Neuronal stem cell (in vitro differentiated cells): ENCODE data around the gene PADI1.
A peak's percentile ranks its signal among the peaks of the same experiment; 100 is the strongest.

ENCODE experiments used
- DNase-seq: peaks from one replicate; pipeline ENCODE4 v3.0.0-alpha.2; 2013; ENCODE audit warnings: low spot score
- H2AFZ ChIP-seq: one replicate; pipeline ENCODE4 v1.6.1; 2013; ENCODE audit warnings: mild to moderate bottlenecking, low read length, inconsistent platforms
- H2AK5ac ChIP-seq: 2 replicates; pipeline ENCODE4 v1.6.1; 2013; ENCODE audit warnings: low read depth, mild to moderate bottlenecking, inconsistent platforms, low read length, moderate library complexity, mixed read lengths
- H2BK120ac ChIP-seq: 2 replicates; pipeline ENCODE4 v1.6.1; 2013; ENCODE audit warnings: low read depth, mild to moderate bottlenecking, inconsistent platforms, low read length, moderate library complexity, mixed read lengths
- H2BK12ac ChIP-seq: one replicate; pipeline ENCODE4 v1.6.1; 2013; ENCODE audit warnings: low read length, inconsistent platforms
- H2BK15ac ChIP-seq: 2 replicates; pipeline ENCODE4 v1.6.1; 2013; ENCODE audit warnings: mild to moderate bottlenecking, low read length, inconsistent platforms, mixed read lengths
- H2BK5ac ChIP-seq: one replicate; pipeline ENCODE4 v1.6.1; 2013; ENCODE audit warnings: inconsistent platforms, mild to moderate bottlenecking, low read length, moderate library complexity
- H3K14ac ChIP-seq: one replicate; pipeline ENCODE4 v1.6.1; 2013; ENCODE audit warnings: low read length, inconsistent platforms
- H3K18ac ChIP-seq: 2 replicates; pipeline ENCODE4 v1.6.1; 2013; ENCODE audit warnings: low read length, inconsistent platforms
- H3K23ac ChIP-seq: 2 replicates; pipeline ENCODE4 v1.6.1; 2013; ENCODE audit warnings: low read depth, mild to moderate bottlenecking, mixed read lengths, low read length, inconsistent platforms; ENCODE audit not compliant: poor library complexity
- H3K27ac ChIP-seq: replicated peaks from 3 replicates; pipeline ENCODE4 v1.5.1; 2013; ENCODE audit warnings: low read length, inconsistent platforms
- H3K27me3 ChIP-seq, 3 experiments: 2 replicates each; pipeline ENCODE4 v1.6.1; 2013; ENCODE audit warnings: low read length in 3 of 3, mild to moderate bottlenecking in 2 of 3, inconsistent platforms in 1 of 3, low read depth in 1 of 3, mixed read lengths in 1 of 3, moderate library complexity in 1 of 3; ENCODE audit not compliant: control insufficient read depth in 3 of 3, insufficient read depth in 3 of 3
- H3K36me3 ChIP-seq, 2 donors: replicated peaks in 1 of 2; 2 replicates each; pipeline ENCODE4 v1.6.1; 2013; ENCODE audit warnings: low read length in 2 of 2; ENCODE audit not compliant: control insufficient read depth in 2 of 2, insufficient read depth in 2 of 2
- H3K4ac ChIP-seq: 2 replicates; pipeline ENCODE4 v1.6.1; 2013; ENCODE audit warnings: inconsistent platforms, mild to moderate bottlenecking, low read length, moderate library complexity
- H3K4me1 ChIP-seq, 2 donors: 1 replicate in 1 of 2; 2 replicates in 1 of 2; pipeline ENCODE4 v1.6.1; 2013; ENCODE audit warnings: low read length in 2 of 2, low read depth in 1 of 2; ENCODE audit not compliant: control insufficient read depth in 2 of 2, insufficient read depth in 1 of 2
- H3K4me2 ChIP-seq: one replicate; pipeline ENCODE4 v1.6.1; 2013; ENCODE audit warnings: mild to moderate bottlenecking, low read length, inconsistent platforms; ENCODE audit not compliant: insufficient read depth, poor library complexity, severe bottlenecking
- H3K4me3 ChIP-seq, 2 donors: 2 replicates each; pipeline ENCODE4 v1.5.1; 2013; ENCODE audit warnings: low read length in 2 of 2, mild to moderate bottlenecking in 2 of 2, inconsistent platforms in 1 of 2, moderate library complexity in 1 of 2
- H3K79me1 ChIP-seq: one replicate; pipeline ENCODE4 v1.6.1; 2013; ENCODE audit warnings: low read depth, mild to moderate bottlenecking, inconsistent platforms, low read length, moderate library complexity
- H3K9ac ChIP-seq: one replicate; pipeline ENCODE4 v1.6.1; 2013; ENCODE audit warnings: mild to moderate bottlenecking, low read depth, low read length, inconsistent platforms; ENCODE audit not compliant: poor library complexity
- H3K9me3 ChIP-seq, 2 donors: replicated peaks in 1 of 2; 2 replicates each; pipeline versions ENCODE3 to v1.6.1; 2013; ENCODE audit warnings: low read length in 2 of 2, mild to moderate bottlenecking in 2 of 2, inconsistent platforms in 1 of 2, low read depth in 1 of 2, mixed read lengths in 1 of 2, moderate library complexity in 1 of 2; ENCODE audit not compliant: control insufficient read depth in 2 of 2, insufficient read depth in 1 of 2
- H4K8ac ChIP-seq: one replicate; pipeline ENCODE4 v1.6.1; 2013; ENCODE audit warnings: low read depth, mild to moderate bottlenecking, inconsistent platforms, low read length, moderate library complexity
- H4K91ac ChIP-seq: one replicate; pipeline ENCODE4 v1.6.1; 2013; ENCODE audit warnings: low read length, low read depth, mild to moderate bottlenecking, inconsistent platforms; ENCODE audit not compliant: poor library complexity
- WGBS, 2 donors: extraction: QIAGEN DNeasy Blood & Tissue Kit; methylation state at CpG; one replicate each; pipeline ENCODE4 v1.1.7; 2013; ENCODE audit warnings: missing lambda C conversion rate in 2 of 2, mixed read lengths in 1 of 2; ENCODE audit not compliant: insufficient read length in 2 of 2, insufficient replicate concordance in 1 of 2; ENCODE audit errors: extremely low coverage in 2 of 2; 5-methylcytosine and 5-hydroxymethylcytosine counted together

The PADI1 gene

DNA sequence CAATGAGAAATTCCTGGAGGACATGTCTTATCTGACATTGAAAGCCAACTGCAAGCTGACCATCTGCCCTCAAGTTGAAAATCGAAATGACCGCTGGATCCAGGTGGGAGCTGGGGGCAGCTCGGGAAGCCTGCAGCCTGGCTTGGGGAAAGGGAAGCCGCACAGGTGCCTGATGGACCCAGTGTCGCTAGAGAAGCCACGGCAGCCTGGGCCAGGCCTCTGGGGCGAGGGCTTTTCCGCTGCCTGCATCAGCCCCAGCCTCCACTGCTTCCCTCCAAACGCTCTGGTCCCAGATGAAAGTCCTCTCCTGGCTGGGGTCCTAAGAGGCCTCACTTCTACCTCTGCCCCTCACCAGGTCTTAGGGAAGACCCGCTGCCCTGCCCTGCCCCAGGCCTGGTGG lies 25.2 kb downstream of the PADI1 start:
- Histone ChIP-seq H3K23ac (no peak overlapping the region), H2AK5ac (no peak overlapping the region), H2BK5ac (no peak overlapping the region), H2BK15ac (no peak overlapping the region), H3K4me2 (no peak overlapping the region), H3K9ac (no peak overlapping the region), H3K18ac (no peak overlapping the region), H3K27me3 (no peaks in the 10 kb centered on the region), H2BK120ac (no peak overlapping the region), H3K9me3 (no peaks in the 10 kb centered on the region), H4K8ac (no peak overlapping the region), H3K4me1 (no peaks in the 10 kb centered on the region), H3K36me3 (no peaks in the 10 kb centered on the region), H3K4me3 (no peak overlapping the region), H4K91ac (no peak overlapping the region), H3K79me1 (no peaks in the 10 kb centered on the region), H2AFZ (no peak overlapping the region), H3K27ac (no peak overlapping the region), H3K14ac (no peak overlapping the region), H3K4ac (no peak overlapping the region), H2BK12ac (no peak overlapping the region)
- no peak for DNase-seq
- no CpG with 5 or more reads among the region's 10 CpGs for WGBS, 2 donors

DNA sequence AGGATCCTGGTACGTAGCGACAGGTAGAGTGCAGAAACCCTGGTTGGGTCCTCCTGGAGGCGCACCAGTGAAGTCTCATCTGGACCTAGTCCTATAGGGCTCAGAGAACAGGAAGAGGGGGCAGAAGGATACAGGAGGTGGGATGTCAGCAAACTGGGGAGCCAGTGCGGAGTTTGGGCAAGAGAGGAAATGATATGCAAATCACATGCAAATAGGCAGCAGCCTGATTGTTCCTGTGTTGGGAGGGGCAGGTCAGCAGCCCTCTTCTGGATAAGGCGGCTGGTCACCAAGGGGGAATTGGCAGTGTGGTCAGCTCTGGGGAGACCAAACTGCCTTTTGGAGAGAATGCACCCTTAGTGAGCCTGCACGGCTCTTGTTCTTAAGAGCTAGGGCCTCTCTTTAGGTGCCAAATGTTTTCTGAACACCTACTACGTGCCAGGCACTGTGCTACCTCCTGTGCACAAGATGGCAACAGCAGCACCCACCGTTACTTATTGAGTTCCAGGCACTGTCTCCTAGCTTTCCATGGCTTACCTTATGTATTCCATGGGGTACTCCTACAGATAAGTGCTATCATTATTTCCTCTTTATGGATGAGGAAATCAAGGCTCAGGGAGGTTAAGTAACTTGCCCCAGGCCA lies 25.9 kb downstream of the PADI1 start:
- H3K18ac ChIP-seq = peak overlapping the region; percentile 8
- no CpG with 5 or more reads among the region's 8 CpGs for WGBS, 2 donors

DNA sequence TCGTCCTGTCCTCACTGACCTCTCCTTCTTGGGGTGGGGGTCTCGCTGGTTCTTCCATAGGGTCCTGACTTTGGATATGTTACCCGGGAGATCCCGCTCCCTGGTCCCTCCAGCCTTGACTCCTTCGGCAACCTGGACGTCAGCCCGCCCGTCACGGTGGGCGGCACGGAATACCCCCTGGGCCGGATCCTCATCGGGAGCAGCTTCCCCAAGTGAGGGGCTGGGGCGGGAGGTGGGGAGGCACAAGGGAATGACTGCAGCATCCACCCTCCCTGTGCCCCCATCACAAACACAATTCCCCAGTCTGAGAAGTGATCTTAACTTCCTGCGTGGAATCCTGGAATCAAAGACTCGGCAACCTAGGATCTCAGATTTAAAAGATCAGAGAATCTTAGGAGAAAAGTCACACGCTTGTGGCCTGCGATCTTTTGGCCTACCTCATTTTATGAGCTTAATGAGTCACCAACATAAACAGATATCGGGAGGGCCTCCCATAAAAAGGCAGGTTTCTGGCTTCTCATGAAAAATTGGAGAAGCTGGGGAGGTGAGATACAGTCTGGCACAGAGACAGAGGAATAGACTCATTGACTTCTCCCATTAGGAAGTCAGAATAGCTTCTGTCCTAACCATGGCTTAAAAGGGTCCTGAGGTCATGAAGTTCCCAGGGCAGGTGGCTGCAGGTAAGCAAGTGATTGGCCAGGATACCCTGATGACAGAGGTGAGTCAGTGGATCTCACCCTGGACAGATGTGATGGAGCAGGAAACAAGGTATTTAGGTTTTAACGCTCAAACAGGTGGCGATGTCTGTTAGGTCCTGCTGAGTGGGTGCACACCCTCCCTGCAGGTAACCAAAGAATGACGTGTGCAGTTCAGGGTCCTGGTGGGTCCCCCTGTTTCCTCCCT lies 28.1 kb downstream of the PADI1 start:
- WGBS, 2 donors = no CpG with 5 or more reads among the region's 22 CpGs
- no peak overlapping the region for H3K27ac ChIP-seq
- DNase-seq = no peak

More for the DNA sequence above, 25.9 kb downstream of the PADI1 start:
- Histone ChIP-seq H2BK120ac (no peak overlapping the region), H3K79me1 (no peaks in the 10 kb centered on the region), H2AK5ac (peak overlapping the region; percentile 68), H3K27ac (no peak overlapping the region), H3K4ac (no peak overlapping the region), H2BK15ac (no peak overlapping the region), H3K27me3 (peaks cover 0 to 5% (median 0%) of the 10 kb centered on the region in 3 experiments), H3K23ac (no peak overlapping the region), H3K4me2 (no peak overlapping the region), H4K91ac (no peak overlapping the region), H3K9me3 (no peaks in the 10 kb centered on the region), H3K4me3 (no peak overlapping the region), H4K8ac (no peak overlapping the region), H3K4me1 (no peaks in the 10 kb centered on the region), H2BK12ac (no peak overlapping the region), H2AFZ (no peak overlapping the region), H2BK5ac (no peak overlapping the region), H3K9ac (no peak overlapping the region), H3K14ac (no peak overlapping the region), H3K36me3 (no peaks in the 10 kb centered on the region)
- DNase-seq = no peak

GRCh38 chr1:17233675-17234320 lies 28.9 kb downstream of the PADI1 start:
- peaks cover 0 to 5% (median 0%) of the 10 kb centered on the region in 3 experiments for H3K27me3 ChIP-seq
- no peaks in the 10 kb centered on the region for H3K9me3 ChIP-seq
- H2BK15ac ChIP-seq = peak overlapping the region; percentile 31
- DNase-seq = no peak
- no peaks in the 10 kb centered on the region for H3K4me1 ChIP-seq
- peak overlapping the region; percentile 60 for H2AK5ac ChIP-seq
- no peak overlapping the region for H2BK12ac ChIP-seq
- no peak overlapping the region for H3K4me3 ChIP-seq
- no peak overlapping the region for H3K27ac ChIP-seq
- H4K8ac ChIP-seq = no peak overlapping the region
- H3K9ac ChIP-seq = no peak overlapping the region
- no peak overlapping the region for H3K4me2 ChIP-seq
- H3K79me1 ChIP-seq = no peaks in the 10 kb centered on the region
- H3K14ac ChIP-seq = no peak overlapping the region
- no peaks in the 10 kb centered on the region for H3K36me3 ChIP-seq
- H3K23ac ChIP-seq = peak overlapping the region; percentile 71
- no peak overlapping the region for H2AFZ ChIP-seq
- peak overlapping the region; percentile 52 for H3K18ac ChIP-seq
- WGBS, 2 donors = no CpG with 5 or more reads among the region's 6 CpGs
- H2BK5ac ChIP-seq = no peak overlapping the region
- H2BK120ac ChIP-seq = no peak overlapping the region
- H4K91ac ChIP-seq = no peak overlapping the region
- H3K4ac ChIP-seq = no peak overlapping the region

More for the DNA sequence above, 28.1 kb downstream of the PADI1 start:
- Histone ChIP-seq H3K4me3 (no peak overlapping the region), H3K79me1 (no peaks in the 10 kb centered on the region), H2BK12ac (no peak overlapping the region), H3K18ac (peak overlapping the region; percentile 62), H2BK15ac (peak overlapping the region; percentile 31), H2AK5ac (peak overlapping the region; percentile 60), H4K91ac (no peak overlapping the region), H3K9ac (no peak overlapping the region), H4K8ac (no peak overlapping the region), H3K36me3 (no peaks in the 10 kb centered on the region), H2AFZ (no peak overlapping the region), H3K4me2 (no peak overlapping the region), H3K27me3 (peaks cover 0 to 5% (median 0%) of the 10 kb centered on the region in 3 experiments), H2BK120ac (no peak overlapping the region), H3K14ac (no peak overlapping the region), H3K4ac (no peak overlapping the region), H3K4me1 (no peaks in the 10 kb centered on the region), H3K9me3 (no peaks in the 10 kb centered on the region), H3K23ac (no peak overlapping the region), H2BK5ac (no peak overlapping the region)
